HEK293 (cell line): Measurements from ENCODE around the gene SH3YL1.

Experiments
- CTCF ChIA-PET: fragments of 350-600 bp; formaldehyde crosslinking; extraction: SDS; loops from one replicate; lab custom pipeline; 2021; ENCODE audit warnings: antibody characterized with exemption; lab: Yijun Ruan, JAX
- POLR2A ChIA-PET: fragments of 300-600 bp; formaldehyde crosslinking; extraction: SDS; loops from one replicate; lab custom pipeline; 2020; ENCODE audit warnings: antibody characterized with exemption, inconsistent platforms; lab: Yijun Ruan, JAX
- H3K27ac ChIP-seq: fragments of 200-500 bp; sonication (Bioruptor generic); 2 replicates; pipeline ENCODE4 v1.5.1; 2014; ENCODE audit warnings: low read depth, low read length, control low read depth, inconsistent platforms; ENCODE audit errors: extremely low read depth
- H3K36me3 ChIP-seq, 2 experiments: fragments of 200-500 bp in 1 of 2; sonication (Bioruptor generic) in 1 of 2; 1 replicate in 1 of 2; 2 replicates in 1 of 2; pipeline ENCODE4 v1.5.1; 2014 to 2017; ENCODE audit warnings: inconsistent platforms in 2 of 2, low read length in 2 of 2; ENCODE audit not compliant: control insufficient read depth in 2 of 2, insufficient read depth in 1 of 2
- H3K4me1 ChIP-seq: fragments of 200-500 bp; sonication (Bioruptor generic); 2 replicates; pipeline ENCODE4 v1.5.1; 2014; ENCODE audit warnings: mild to moderate bottlenecking, low read length, inconsistent platforms; ENCODE audit not compliant: control insufficient read depth, insufficient read depth
- H3K4me3 ChIP-seq: 2 replicates; pipeline ENCODE4 v1.5.1; 2011; ENCODE audit warnings: low read depth, mild to moderate bottlenecking, control low read depth, low read length, moderate library complexity
- H3K9me3 ChIP-seq: fragments of 200-500 bp; sonication (Bioruptor generic); 2 replicates; pipeline ENCODE4 v1.5.1; 2014; ENCODE audit warnings: low read depth, low read length, inconsistent platforms; ENCODE audit not compliant: control insufficient read depth, insufficient read depth
- CTCF ChIP-seq: fragments of 450-650 bp; formaldehyde crosslinking; IDR thresholded peaks from 2 replicates; pipeline ENCODE4 v1.5.1; 2016; ENCODE audit warnings: missing biosample characterization, missing genetic modification characterization
- HOXA7 ChIP-seq: sonication (generic); formaldehyde crosslinking; IDR thresholded peaks from 2 replicates; pipeline ENCODE4 v1.8.1; 2022; ENCODE audit warnings: missing genetic modification reagents, borderline replicate concordance
- PRDM10 ChIP-seq: fragments of 450-650 bp; formaldehyde crosslinking; IDR thresholded peaks from 2 replicates; pipeline ENCODE4 v1.5.1; 2016; ENCODE audit warnings: missing biosample characterization, missing genetic modification characterization
- WT1 ChIP-seq: fragments of 450-650 bp; formaldehyde crosslinking; IDR thresholded peaks from 2 replicates; pipeline ENCODE4 v1.5.1; 2016; ENCODE audit warnings: missing biosample characterization, missing genetic modification characterization
- ZBTB6 ChIP-seq: fragments of 450-650 bp; formaldehyde crosslinking; IDR thresholded peaks from 2 replicates; pipeline ENCODE4 v1.5.1; 2017; ENCODE audit warnings: missing biosample characterization, missing genetic modification characterization
- ZNF157 ChIP-seq: fragments of 450-650 bp; formaldehyde crosslinking; IDR thresholded peaks from 2 replicates; pipeline ENCODE4 v1.5.1; 2016; ENCODE audit warnings: missing biosample characterization, missing genetic modification characterization
- ZNF214 ChIP-seq: fragments of 450-650 bp; formaldehyde crosslinking; IDR thresholded peaks from 2 replicates; pipeline ENCODE4 v1.5.1; 2017; ENCODE audit warnings: missing biosample characterization, mild to moderate bottlenecking, missing genetic modification characterization, borderline replicate concordance
- ZNF274 ChIP-seq, 2 experiments: fragments of 200-500 bp in 1 of 2; fragments of 450-650 bp in 1 of 2; sonication (Bioruptor generic) in 1 of 2; formaldehyde crosslinking in 1 of 2; IDR thresholded peaks; 2 replicates each; pipeline versions ENCODE4 v1.5.1 to v1.6.1; 2014 to 2016; ENCODE audit warnings: borderline replicate concordance in 1 of 2, inconsistent platforms in 1 of 2, low read length in 1 of 2, missing biosample characterization in 1 of 2, missing genetic modification characterization in 1 of 2
- ZNF280C ChIP-seq: fragments of 450-650 bp; formaldehyde crosslinking; IDR thresholded peaks from 2 replicates; pipeline ENCODE4 v1.5.1; 2016; ENCODE audit warnings: missing biosample characterization, missing genetic modification characterization
- ZNF280D ChIP-seq: fragments of 450-650 bp; formaldehyde crosslinking; IDR thresholded peaks from 2 replicates; pipeline ENCODE4 v1.5.1; 2016; ENCODE audit warnings: missing biosample characterization, missing genetic modification characterization
- ZNF341 ChIP-seq: fragments of 450-650 bp; formaldehyde crosslinking; IDR thresholded peaks from 2 replicates; pipeline ENCODE4; 2016; ENCODE audit warnings: low read depth, missing biosample characterization, missing genetic modification characterization
- ZNF544 ChIP-seq: fragments of 450-650 bp; formaldehyde crosslinking; IDR thresholded peaks from 2 replicates; pipeline ENCODE4 v1.5.0; 2017; ENCODE audit warnings: missing biosample characterization, missing genetic modification characterization
- ZNF549 ChIP-seq: fragments of 450-650 bp; IDR thresholded peaks from 2 replicates; pipeline ENCODE4 v1.5.1; 2018; ENCODE audit warnings: missing biosample characterization, missing genetic modification characterization, mild to moderate bottlenecking, inconsistent platforms, moderate library complexity
- ZNF558 ChIP-seq: fragments of 450-650 bp; formaldehyde crosslinking; IDR thresholded peaks from 2 replicates; pipeline ENCODE4 v1.5.1; 2016; ENCODE audit warnings: missing biosample characterization, missing genetic modification characterization
- ZNF600 ChIP-seq: fragments of 450-650 bp; formaldehyde crosslinking; IDR thresholded peaks from 2 replicates; pipeline ENCODE4 v1.5.1; 2016; ENCODE audit warnings: missing biosample characterization, missing genetic modification characterization
- ZNF610 ChIP-seq: fragments of 450-650 bp; formaldehyde crosslinking; IDR thresholded peaks from 2 replicates; pipeline ENCODE4 v1.5.1; 2016; ENCODE audit warnings: missing biosample characterization, missing genetic modification characterization, borderline replicate concordance
- ZNF639 ChIP-seq: fragments of 450-650 bp; formaldehyde crosslinking; IDR thresholded peaks from 2 replicates; pipeline ENCODE4 v1.5.1; 2016; ENCODE audit warnings: missing biosample characterization, missing genetic modification characterization
- ZSCAN18 ChIP-seq: fragments of 450-650 bp; formaldehyde crosslinking; IDR thresholded peaks from 2 replicates; pipeline ENCODE4 v1.5.1; 2016; ENCODE audit warnings: missing biosample characterization, missing genetic modification characterization
- ZSCAN30 ChIP-seq: fragments of 450-650 bp; IDR thresholded peaks from 2 replicates; pipeline ENCODE4 v1.5.1; 2018; ENCODE audit warnings: missing biosample characterization, mild to moderate bottlenecking, missing genetic modification characterization, moderate library complexity
- ZXDB ChIP-seq: fragments of 450-650 bp; formaldehyde crosslinking; IDR thresholded peaks from 2 replicates; pipeline ENCODE4 v1.5.1; 2016; ENCODE audit warnings: missing biosample characterization, missing genetic modification characterization

Gene SH3YL1

GRCh38 chr2:273333-273732, 9.5 kb upstream of the SH3YL1 start:
- H3K27ac ChIP-seq, result no peak overlapping the region
- no peak overlapping the region for H3K4me3 ChIP-seq
- TF ChIP-seq ZNF544 (no peak), ZNF157 (tag by site-specific recombination) (no peak), ZNF280C (tag by site-specific recombination) (no peak), HOXA7 (no peak), CTCF (tag by site-specific recombination) (no peak), ZNF549 (no peak), ZNF214 (no peak), ZNF610 (tag by site-specific recombination) (no peak), ZNF639 (no peak), PRDM10 (tag by site-specific recombination) (no peak), ZNF341 (no peak), ZSCAN30 (no peak), WT1 (tag by site-specific recombination) (no peak), ZXDB (tag by site-specific recombination) (no peak), ZBTB6 (no peak), ZNF600 (tag by site-specific recombination) (no peak), ZNF280D (tag by site-specific recombination) (no peak), ZSCAN18 (tag by site-specific recombination) (no peak), ZNF558 (tag by site-specific recombination) (no peak), ZNF274 (IDR thresholded peaks at IDR 0.05; ENCODE audit: low read length) (no peak), ZNF274 (tag by site-specific recombination; IDR thresholded peaks at IDR 0.05; ENCODE audit: borderline replicate concordance) (no peak)
- H3K36me3 ChIP-seq, result peaks cover 11 to 81% of the 10 kb centered on the region in 2 experiments
- H3K4me1 ChIP-seq, result no peaks in the 10 kb centered on the region
- no peaks in the 10 kb centered on the region for H3K9me3 ChIP-seq
- CTCF ChIA-PET, result interaction anchor here (0.6 to 1.0 kb wide), 2 partner anchors 12 to 136 kb away, joined by 3 read pairs; no protein-coding TSS in a partner anchor
- POLR2A ChIA-PET, result no interaction called here
